HG02938 (cell line): ENCODE data around the gene BIRC6.

Experiments
- ATAC-seq: cut with Tn5 transposase; IDR thresholded peaks from one replicate; pipeline ENCODE4 v1.9.1; 2021; ENCODE audit warnings: mild to moderate bottlenecking, moderate library complexity; ENCODE audit not compliant: unreplicated experiment

The BIRC6 gene

GRCh38 chr2:32666704-32667103, 309.9 kb downstream of the BIRC6 start:
- ATAC-seq = no peak

- no peak for ATAC-seq
Measured at GRCh38 chr2:32668254-32668653, 311.4 kb downstream of the BIRC6 start.
